Effector CD8-positive, alpha-beta T cell (primary cell): ENCODE results near the gene STX5.
"Not testable (repeated sequence)": the region's sequence is repeated elsewhere in the genome, so short reads cannot be mapped to it uniquely, and the experiment has no call there.

Source experiments
- DNase-seq: peaks from one replicate; lab custom pipeline; 2025; lab: John Stamatoyannopoulos, UW

The STX5 gene

DNA sequence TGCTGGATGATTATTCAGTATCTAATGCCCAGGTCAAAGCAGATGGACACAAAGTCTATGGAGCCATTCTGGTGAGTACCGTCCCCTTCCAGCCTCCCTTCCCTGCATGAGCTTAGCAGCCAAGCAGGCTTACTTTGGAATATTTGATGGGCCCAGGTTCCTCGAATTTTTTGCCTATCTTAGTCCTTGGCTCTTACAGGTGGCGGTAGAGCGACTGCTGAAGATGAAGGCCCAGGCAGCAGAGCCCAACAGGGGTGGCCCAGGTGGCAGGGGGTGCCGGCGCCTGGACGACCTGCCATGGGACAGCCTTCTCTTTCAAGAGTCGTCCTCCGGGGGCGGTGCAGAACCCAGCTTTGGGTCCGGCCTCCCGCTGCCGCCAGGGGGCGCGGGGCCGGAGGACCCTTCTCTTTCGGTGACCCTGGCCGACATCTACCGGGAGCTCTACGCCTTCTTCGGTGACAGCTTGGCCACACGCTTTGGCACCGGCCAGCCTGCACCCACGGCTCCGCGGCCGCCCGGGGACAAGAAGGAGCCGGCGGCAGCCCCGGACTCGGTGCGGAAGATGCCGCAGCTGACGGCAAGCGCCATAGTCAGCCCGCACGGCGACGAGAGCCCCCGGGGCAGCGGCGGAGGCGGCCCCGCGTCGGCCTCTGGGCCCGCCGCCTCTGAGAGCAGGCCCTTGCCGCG, 45.4 kb downstream of the STX5 start:
- peak; percentile 78 for DNase-seq

GRCh38 chr11:62782753-62783152, 49.1 kb downstream of the STX5 start:
- DNase-seq: no peak

GRCh38 chr11:62778441-62778840, 53.4 kb downstream of the STX5 start:
- DNase-seq: no peak

GRCh38 chr11:62777389-62777788, 54.5 kb downstream of the STX5 start:
- DNase-seq: no peak

- DNase-seq: no peak
Observed at GRCh38 chr11:62775646-62776045, 56.2 kb downstream of the STX5 start.

DNA sequence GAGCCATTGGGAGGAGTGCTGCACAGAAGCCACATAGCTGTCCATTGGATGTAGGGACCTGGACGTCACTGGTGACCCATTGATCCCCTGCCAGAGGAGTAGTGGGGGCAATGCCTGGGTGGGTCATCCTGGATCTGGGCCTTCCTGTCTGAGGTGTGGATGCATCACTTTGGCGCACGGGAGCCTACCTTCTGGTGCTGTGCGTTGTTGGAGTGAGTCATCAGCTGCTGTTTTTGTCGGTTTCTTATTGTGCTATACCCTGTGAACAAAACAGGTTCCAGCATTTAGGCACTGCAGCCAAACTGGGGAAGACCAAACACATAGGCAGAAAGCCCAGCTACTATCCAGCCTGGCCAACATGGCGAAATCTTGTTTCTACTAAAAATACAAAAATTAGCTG, 57.4 kb downstream of the STX5 start:
- no peak for DNase-seq

DNA sequence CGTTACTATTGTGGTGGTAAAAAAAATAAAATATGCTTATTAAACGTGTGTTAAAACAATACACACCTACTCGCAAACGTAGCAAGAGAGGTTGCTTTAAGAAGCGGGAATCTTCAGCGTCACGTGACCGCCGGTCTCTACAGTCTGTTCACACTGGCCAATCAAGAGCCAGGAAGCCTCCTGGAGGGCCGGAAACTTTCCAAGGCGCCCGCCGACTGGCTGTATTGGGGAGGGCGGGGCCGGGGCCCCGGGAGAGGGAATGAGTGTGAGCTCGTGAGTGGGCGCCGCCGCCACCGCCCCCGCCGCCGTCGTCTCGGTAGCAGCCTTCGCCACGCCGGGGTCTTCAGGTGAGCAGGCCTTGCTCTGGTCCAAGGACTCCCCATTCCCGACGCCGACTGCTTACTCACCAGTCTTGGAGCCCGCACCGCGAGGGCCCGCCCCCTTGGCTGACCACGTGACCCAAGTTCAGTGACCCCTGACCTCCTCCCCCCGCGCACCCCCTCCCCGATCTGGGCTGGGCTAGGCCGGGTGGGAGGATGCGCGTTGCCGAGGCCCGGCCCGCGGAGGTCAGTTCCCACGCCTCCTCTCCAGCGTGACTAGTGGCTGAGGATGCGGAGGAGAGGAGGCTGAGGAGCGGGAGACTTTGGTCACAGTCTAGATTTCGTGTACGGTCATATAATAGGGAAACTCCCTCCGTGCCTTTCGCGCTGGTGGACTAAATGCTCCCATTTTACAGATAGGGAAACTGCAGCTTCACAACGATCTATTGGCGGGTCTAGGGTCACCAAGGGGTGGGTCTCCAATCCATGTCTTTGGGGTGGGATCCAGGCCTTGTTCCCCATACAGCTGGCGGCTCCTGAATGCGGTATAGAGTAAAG, 60.5 kb downstream of the STX5 start, which contains the start of gene TAF6L:
TAF6L (plus strand) TSS at position 253 of the 878 bp plus-strand sequence. CDS start 4,388 bp downstream, outside the sequence.
- DNase-seq: peak; percentile 89

- DNase-seq: no peak
Observed at GRCh38 chr11:62770778-62771143, 61.1 kb downstream of the STX5 start.

DNA sequence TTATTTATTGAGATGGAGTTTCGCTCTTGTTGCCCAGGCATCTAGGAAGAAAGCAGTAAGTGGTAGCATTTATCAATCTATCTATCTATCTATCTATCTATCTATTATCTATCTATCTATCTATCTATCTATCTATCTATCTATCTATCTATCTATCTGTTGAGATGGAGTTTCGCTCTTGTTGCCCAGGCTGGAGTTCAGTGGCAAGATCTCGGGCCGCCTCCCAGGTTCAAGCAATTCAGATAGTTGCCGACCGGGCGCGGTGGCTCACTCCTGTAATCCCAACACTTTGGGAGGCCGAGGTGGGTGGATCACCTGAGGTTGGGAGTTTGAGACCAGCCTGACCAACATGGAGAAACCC, 71.0 kb downstream of the STX5 start:
- not testable (repeated sequence) for DNase-seq

DNA sequence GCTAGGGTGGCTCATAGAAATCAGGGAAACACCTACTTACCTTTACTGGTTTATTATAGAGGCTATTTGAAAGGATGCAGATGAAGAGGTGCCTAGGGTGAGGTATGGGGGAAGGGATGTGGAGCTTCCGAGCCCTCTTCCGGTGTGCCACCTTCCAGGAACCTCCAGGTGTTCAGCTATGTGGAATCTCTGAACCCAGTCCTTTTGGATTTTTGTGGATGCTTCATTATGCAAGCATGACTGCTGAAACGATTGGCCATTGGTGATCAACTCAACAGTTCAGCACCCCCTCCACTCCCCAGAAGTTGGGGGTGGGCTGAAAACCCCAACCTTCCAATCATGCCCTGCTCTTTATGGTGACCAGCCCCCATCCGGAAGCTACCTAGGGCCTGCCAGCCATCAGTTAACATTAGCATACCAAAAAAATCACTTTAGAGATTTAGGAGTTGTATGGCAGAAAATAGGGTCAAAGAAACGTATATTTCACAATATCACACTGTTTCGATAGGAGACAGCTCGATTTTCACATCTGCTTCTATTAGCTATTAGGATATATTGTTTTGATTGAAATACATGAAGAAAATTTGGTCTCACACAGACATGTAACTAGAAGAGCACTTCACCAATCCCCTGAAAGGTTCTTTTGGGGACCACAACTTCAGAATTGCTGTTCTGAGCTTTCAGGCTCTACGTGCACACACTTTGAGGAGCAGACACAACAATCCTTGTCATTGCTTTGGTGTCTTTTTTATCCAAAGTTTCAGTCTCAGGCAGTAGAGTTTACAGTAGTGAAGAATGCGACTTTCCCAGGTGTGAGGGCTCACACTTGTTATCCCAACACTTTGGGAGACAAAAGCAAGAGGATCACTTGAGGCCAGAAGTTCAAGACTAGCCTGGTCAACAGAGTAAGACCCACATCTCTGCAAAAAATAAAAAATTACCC, 73.7 kb downstream of the STX5 start:
- DNase-seq: no peak
